Erythroblast (primary cell): ENCODE measurements around the gene SHOX.

Experiments used
- GATA1 ChIP-seq: IDR thresholded peaks from 2 replicates; pipeline ENCODE4 v1.6.1; 2011; ENCODE audit warnings: low read depth, mild to moderate bottlenecking, control low read depth, low read length, moderate library complexity
- POLR2A ChIP-seq: IDR thresholded peaks from 2 replicates; pipeline ENCODE4 v1.6.1; 2011; ENCODE audit warnings: mild to moderate bottlenecking, low read length

- TF ChIP-seq POLR2A (no peak), GATA1 (no peak)
These were observed 67.6 kb downstream of the SHOX start for GRCh38 chrX:698206-698605.
